B cell (primary cell): ENCODE data around the gene ZMIZ1.

ENCODE experiments used
- CTCF ChIP-seq: fragments of 200-600 bp; IDR thresholded peaks from one replicate; pipeline ENCODE4 v1.8.0; 2022; ENCODE audit warnings: antibody characterized with exemption, mild to moderate bottlenecking
- EZH2 ChIP-seq: IDR thresholded peaks from 2 replicates; pipeline ENCODE4 v1.6.1; 2012; ENCODE audit warnings: borderline replicate concordance, low read depth, mild to moderate bottlenecking, moderate library complexity, low read length; ENCODE audit not compliant: insufficient read depth, poor library complexity, severe bottlenecking

- TF ChIP-seq EZH2 (no peak), CTCF (peak; percentile 85)
Observed at GRCh38 chr10:79196470-79197461, 128.0 kb downstream of the ZMIZ1 start.
